Cardiac fibroblast (primary cell): Measurements from ENCODE around the gene HUS1B.

Experiments used
- DNase-seq, 2 donors: peaks; one replicate each; pipeline versions ENCODE4 v3.0.0 to v3.0.0-alpha.2; 2010; ENCODE audit warnings: low read depth in 2 of 2
- H3K4me3 ChIP-seq, 2 donors: replicated peaks in 1 of 2; 1 replicate in 1 of 2; 2 replicates in 1 of 2; pipeline ENCODE4 v1.5.1; 2011; ENCODE audit warnings: low read depth in 2 of 2, low read length in 2 of 2, mild to moderate bottlenecking in 2 of 2, moderate library complexity in 1 of 2
- CTCF ChIP-seq: IDR thresholded peaks from one replicate; pipeline ENCODE4 v1.5.1; 2011; ENCODE audit warnings: low read depth, mild to moderate bottlenecking, low read length, inconsistent platforms

HUS1B gene

GRCh38 chr6:626236-626635 is 30.7 kb downstream of the HUS1B start:
- TF ChIP-seq CTCF: no peak
- H3K4me3 ChIP-seq: no peak overlapping the region
- peak in 1 of 2 donors; percentile 4 for DNase-seq

- no peak for TF ChIP-seq CTCF
- no peak overlapping the region for H3K4me3 ChIP-seq
Observed at GRCh38 chr6:624979-625378, 31.9 kb downstream of the HUS1B start.

GRCh38 chr6:622462-622861 is 34.4 kb downstream of the HUS1B start:
- no peak for TF ChIP-seq CTCF
- DNase-seq: no peak
- no peak overlapping the region for H3K4me3 ChIP-seq

More at GRCh38 chr6:624979-625378, 31.9 kb downstream of the HUS1B start:
- DNase-seq: peak; percentile 22 to 51

- no peak for DNase-seq
- TF ChIP-seq CTCF: no peak
- H3K4me3 ChIP-seq: no peak overlapping the region
Observed at GRCh38 chr6:621931-622330, 35.0 kb downstream of the HUS1B start.

- H3K4me3 ChIP-seq: no peak overlapping the region
- no peak for TF ChIP-seq CTCF
Observed at GRCh38 chr6:620950-621349, 36.0 kb downstream of the HUS1B start.

GRCh38 chr6:620166-620565 is 36.7 kb downstream of the HUS1B start:
- no peak for DNase-seq
- TF ChIP-seq CTCF: no peak
- H3K4me3 ChIP-seq: no peak overlapping the region

More at GRCh38 chr6:620950-621349, 36.0 kb downstream of the HUS1B start:
- no peak for DNase-seq

GRCh38 chr6:617456-618100 is 39.3 kb downstream of the HUS1B start:
- no peak for DNase-seq
- H3K4me3 ChIP-seq: no peak overlapping the region
- TF ChIP-seq CTCF: no peak
